Upper lobe of left lung (tissue), 6 donors: ENCODE measurements around the gene ZNF32. TPM values are rescaled to one million over a fixed set of nuclear protein-coding genes. Genes with fewer than 3 reads are reported as not detected.

Source experiments
- ATAC-seq, 2 donors: fragments of 200-7000 bp; cut with Tn5 transposase; one replicate each; pipeline ENCODE4 v1.9.1; 2022; ENCODE audit warnings: mild to moderate bottlenecking in 2 of 2, moderate library complexity in 2 of 2; ENCODE audit not compliant: low FRiP score in 2 of 2
- DNase-seq, 2 donors: peaks; one replicate each; pipeline ENCODE4 v3.0.0-alpha.2; 2019 to 2020
- H3K27ac ChIP-seq, 4 donors: fragments of 200-600 bp; sonication (generic); one replicate each; pipeline ENCODE4 v1.5.1; 2016 to 2019
- H3K27me3 ChIP-seq, 4 donors: fragments of 200-600 bp; sonication (generic); one replicate each; pipeline ENCODE4 v1.5.1; 2017 to 2019
- H3K36me3 ChIP-seq, 4 donors: fragments of 200-600 bp; sonication (generic); one replicate each; pipeline ENCODE4 v1.5.1; 2016 to 2019
- H3K4me1 ChIP-seq, 4 donors: fragments of 200-600 bp; sonication (generic); one replicate each; pipeline ENCODE4 v1.5.1; 2018 to 2019
- H3K4me3 ChIP-seq, 4 donors: fragments of 200-600 bp; sonication (generic); one replicate each; pipeline ENCODE4 v1.5.1; 2017 to 2019; ENCODE audit warnings: mild to moderate bottlenecking in 2 of 4, moderate library complexity in 1 of 4
- H3K9me3 ChIP-seq, 4 donors: fragments of 200-600 bp; sonication (generic); one replicate each; pipeline ENCODE4 v1.5.1; 2018 to 2019
- CTCF ChIP-seq, 6 experiments: fragments of 450-650 bp in 4 of 6; fragments of 200-600 bp in 2 of 6; sonication (generic) in 2 of 6; IDR thresholded peaks; one replicate each; pipeline ENCODE4 v1.5.1; 2016 to 2019; ENCODE audit warnings: antibody characterized with exemption in 6 of 6
- EP300 ChIP-seq, 4 donors: sonication (generic); formaldehyde crosslinking; IDR thresholded peaks; one replicate each; pipeline ENCODE4 v1.5.1; 2017; ENCODE audit warnings: antibody characterized with exemption in 4 of 4, control low read depth in 2 of 4
- POLR2A ChIP-seq, 4 donors: fragments of 450-650 bp; IDR thresholded peaks; one replicate each; pipeline ENCODE4 v1.5.1; 2016 to 2017; ENCODE audit warnings: antibody characterized with exemption in 4 of 4, mild to moderate bottlenecking in 2 of 4
- POLR2AphosphoS5 ChIP-seq, 2 donors: sonication (generic); formaldehyde crosslinking; IDR thresholded peaks; one replicate each; pipeline ENCODE4 v1.5.1; 2017; ENCODE audit warnings: antibody characterized with exemption in 2 of 2
- WGBS, 2 donors: methylation state at CpG; one replicate each; pipeline ENCODE4 v1.1.5; 2017 to 2018; 5-methylcytosine and 5-hydroxymethylcytosine counted together
- total RNA-seq, 6 donors: library from RNA; depleted of rRNA in 4 of 6; stranded (reverse); fragments of >200 nt in 4 of 6; gene quantifications; one replicate each; pipeline versions ENCODE4 v1.1.0 to v1.2.1, GENCODE V29; 2016 to 2021
- donor health status: DM: no; HTN: no; CAD: no; lungs with moderate emphysema.
- donor health status: DM: no; HTN: yes; CAD: no; lungs with severe emphysema.

ZNF32 gene
- total RNA-seq, 6 donors from 2014 or later = 16.8 to 36.8 (median 26.8) TPM

- WGBS, 2 donors = 57 to 76% methylated on average over 2 of the region's 2 CpGs
- TF ChIP-seq POLR2AphosphoS5 (IDR thresholded peaks at IDR 0.05) (no peak), EP300 (IDR thresholded peaks at IDR 0.05) (no peak), POLR2A (IDR thresholded peaks at IDR 0.05) (no peak), CTCF (IDR thresholded peaks at IDR 0.05) (no peak)
- no peaks in the 10 kb centered on the region for H3K27me3 ChIP-seq
- DNase-seq (no peak), ATAC-seq (no peak)
- no peaks in the 10 kb centered on the region for H3K9me3 ChIP-seq
- H3K4me3 ChIP-seq = no peak overlapping the region
- H3K4me1 ChIP-seq = peaks cover 13 to 35% (median 20%) of the 10 kb centered on the region in 4 donors
- H3K27ac ChIP-seq = no peak overlapping the region
- H3K36me3 ChIP-seq = no peaks in the 10 kb centered on the region
Measured at GRCh38 chr10:43691485-43691884, 42.8 kb upstream of the ZNF32 start.

GRCh38 chr10:43689955-43690771, 41.5 kb upstream of the ZNF32 start:
- DNase-seq = peak; percentile 75 to 99
- Histone ChIP-seq H3K4me3 (peak overlapping the region; percentile 44 to 60 (median 49)), H3K27me3 (no peaks in the 10 kb centered on the region), H3K4me1 (peaks cover 13 to 35% (median 20%) of the 10 kb centered on the region in 4 donors), H3K9me3 (no peaks in the 10 kb centered on the region), H3K27ac (peak overlapping the region; percentile 74 to 86 (median 80)), H3K36me3 (no peaks in the 10 kb centered on the region)
- ATAC-seq = peak; percentile 96 to 97
- TF ChIP-seq POLR2A (IDR thresholded peaks at IDR 0.05) (peak in 1 of 4 donors; percentile 61), POLR2AphosphoS5 (IDR thresholded peaks at IDR 0.05) (peak; percentile 41 to 51), EP300 (IDR thresholded peaks at IDR 0.05) (no peak), CTCF (IDR thresholded peaks at IDR 0.05) (peak; percentile 91 to 98 (median 95))
- WGBS, 2 donors = 1% methylated on average over 28 to 56 of the region's 65 CpGs

- Histone ChIP-seq H3K27me3 (no peaks in the 10 kb centered on the region), H3K9me3 (no peaks in the 10 kb centered on the region), H3K4me1 (peaks cover 13 to 35% (median 20%) of the 10 kb centered on the region in 4 donors), H3K27ac (peak overlapping the region; percentile 74 to 86 (median 80)), H3K36me3 (no peaks in the 10 kb centered on the region), H3K4me3 (peak overlapping the region; percentile 44 to 60 (median 49))
- DNase-seq (peak; percentile 65 to 91), ATAC-seq (peak; percentile 71 to 89)
- WGBS, 2 donors = 4 to 17% methylated on average over 2 to 23 of the region's 25 CpGs
- TF ChIP-seq POLR2AphosphoS5 (IDR thresholded peaks at IDR 0.05) = no peak
- no peak for TF ChIP-seq POLR2A (IDR thresholded peaks at IDR 0.05)
- no peak for TF ChIP-seq CTCF (IDR thresholded peaks at IDR 0.05)
- no peak for TF ChIP-seq EP300 (IDR thresholded peaks at IDR 0.05)
Measured at GRCh38 chr10:43689618-43689954, 40.9 kb upstream of the ZNF32 start.

- Histone ChIP-seq H3K36me3 (no peaks in the 10 kb centered on the region), H3K4me3 (peak overlapping the region; percentile 11 to 60 (median 49)), H3K27ac (peak overlapping the region in 2 of 4 donors; percentile 78 to 82), H3K27me3 (no peaks in the 10 kb centered on the region), H3K9me3 (no peaks in the 10 kb centered on the region), H3K4me1 (peaks cover 13 to 35% (median 20%) of the 10 kb centered on the region in 4 donors)
- DNase-seq = peak in 1 of 2 donors; percentile 82
- no peak for ATAC-seq
- 68 to 75% methylated on average over 20 to 25 of the region's 25 CpGs for WGBS, 2 donors
- no peak for TF ChIP-seq EP300 (IDR thresholded peaks at IDR 0.05)
- no peak for TF ChIP-seq CTCF (IDR thresholded peaks at IDR 0.05)
- no peak for TF ChIP-seq POLR2A (IDR thresholded peaks at IDR 0.05)
- TF ChIP-seq POLR2AphosphoS5 (IDR thresholded peaks at IDR 0.05) = no peak
Measured at GRCh38 chr10:43689007-43689491, 40.4 kb upstream of the ZNF32 start.
